Activated CD4-positive, alpha-beta T cell treated with anti-CD3 and anti-CD28 coated beads, Interleukin-2, Interleukin-6, amounts not matched to agents 100 ng/mL and 50 ng/mL, durations not matched to agents 16 hours and 8 hours (primary cell): ENCODE results near the gene STK39.
"Not testable (repeated sequence)": the region's sequence is repeated elsewhere in the genome, so short reads cannot be mapped to it uniquely, and the experiment has no call there.

ENCODE experiments used
- DNase-seq: peaks from one replicate; pipeline ENCODE4 v3.0.0-alpha.2; 2020

The STK39 gene

DNA sequence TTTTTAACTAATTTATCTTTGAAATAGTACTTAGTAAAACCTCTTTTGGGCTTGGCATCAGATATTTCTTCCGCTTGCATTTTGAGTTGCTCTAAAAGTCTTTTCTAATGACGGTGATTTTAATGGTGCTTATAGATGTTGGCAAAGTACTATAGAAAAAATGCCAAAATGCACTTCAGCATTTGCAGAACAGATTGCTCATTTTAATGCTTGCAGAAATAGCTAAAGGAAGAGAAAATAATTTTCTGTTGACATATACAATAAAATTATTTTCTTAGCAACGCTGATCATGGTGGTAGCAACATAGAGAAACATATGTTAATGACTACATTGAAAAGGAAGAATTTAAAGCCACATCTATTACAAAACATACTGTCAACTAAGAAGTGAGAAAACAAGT, 170.7 kb downstream of the STK39 start:
- DNase-seq = no peak

DNA sequence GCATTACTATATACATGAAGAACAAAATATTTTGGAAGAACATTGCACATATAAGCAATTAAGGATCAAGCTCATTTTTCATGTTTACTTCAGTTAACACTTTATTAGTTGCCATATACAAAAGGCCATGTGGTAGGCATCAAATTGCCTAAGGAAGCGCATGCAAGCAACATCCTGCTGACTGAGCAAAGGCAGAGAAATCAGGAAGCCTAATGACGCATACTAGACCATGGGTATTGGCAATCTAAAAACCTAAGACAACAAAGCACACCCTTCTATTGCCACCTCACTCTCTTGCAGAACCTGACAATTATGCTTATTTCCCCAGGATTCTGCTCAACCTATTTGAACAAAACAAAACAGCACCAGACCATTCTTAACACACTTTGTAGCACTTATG, 171.9 kb downstream of the STK39 start:
- DNase-seq = no peak

DNA sequence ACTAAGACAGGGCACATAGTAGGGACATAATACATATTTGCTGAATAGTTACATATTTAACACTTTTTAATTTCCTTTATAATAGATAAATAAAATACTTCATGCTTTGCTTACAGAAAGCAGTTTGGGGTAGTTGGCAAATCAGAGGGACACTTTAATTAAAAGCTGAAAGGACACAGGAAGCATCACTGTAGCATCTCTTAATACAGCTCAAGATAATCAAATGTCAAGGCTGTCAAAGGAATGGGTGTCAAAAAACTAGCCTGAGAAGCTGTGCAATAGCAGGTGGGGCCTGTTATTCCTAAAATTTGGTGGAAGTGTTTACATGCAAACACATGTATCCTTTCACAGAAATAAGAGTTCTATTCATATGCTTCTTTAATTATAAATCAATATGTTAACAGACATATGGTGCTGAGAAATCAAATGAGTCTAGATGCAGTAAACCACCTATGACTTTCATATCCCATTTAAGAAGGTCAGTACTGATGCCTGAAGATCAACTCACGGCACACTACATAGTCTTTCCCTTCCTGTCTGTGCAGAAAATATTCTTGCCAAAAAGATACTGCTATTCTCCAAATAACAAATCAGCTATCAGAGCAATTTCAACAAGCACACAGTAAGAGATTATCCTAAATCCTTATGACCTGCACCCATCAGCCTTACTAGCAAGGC, 174.6 kb downstream of the STK39 start:
- no peak for DNase-seq

DNA sequence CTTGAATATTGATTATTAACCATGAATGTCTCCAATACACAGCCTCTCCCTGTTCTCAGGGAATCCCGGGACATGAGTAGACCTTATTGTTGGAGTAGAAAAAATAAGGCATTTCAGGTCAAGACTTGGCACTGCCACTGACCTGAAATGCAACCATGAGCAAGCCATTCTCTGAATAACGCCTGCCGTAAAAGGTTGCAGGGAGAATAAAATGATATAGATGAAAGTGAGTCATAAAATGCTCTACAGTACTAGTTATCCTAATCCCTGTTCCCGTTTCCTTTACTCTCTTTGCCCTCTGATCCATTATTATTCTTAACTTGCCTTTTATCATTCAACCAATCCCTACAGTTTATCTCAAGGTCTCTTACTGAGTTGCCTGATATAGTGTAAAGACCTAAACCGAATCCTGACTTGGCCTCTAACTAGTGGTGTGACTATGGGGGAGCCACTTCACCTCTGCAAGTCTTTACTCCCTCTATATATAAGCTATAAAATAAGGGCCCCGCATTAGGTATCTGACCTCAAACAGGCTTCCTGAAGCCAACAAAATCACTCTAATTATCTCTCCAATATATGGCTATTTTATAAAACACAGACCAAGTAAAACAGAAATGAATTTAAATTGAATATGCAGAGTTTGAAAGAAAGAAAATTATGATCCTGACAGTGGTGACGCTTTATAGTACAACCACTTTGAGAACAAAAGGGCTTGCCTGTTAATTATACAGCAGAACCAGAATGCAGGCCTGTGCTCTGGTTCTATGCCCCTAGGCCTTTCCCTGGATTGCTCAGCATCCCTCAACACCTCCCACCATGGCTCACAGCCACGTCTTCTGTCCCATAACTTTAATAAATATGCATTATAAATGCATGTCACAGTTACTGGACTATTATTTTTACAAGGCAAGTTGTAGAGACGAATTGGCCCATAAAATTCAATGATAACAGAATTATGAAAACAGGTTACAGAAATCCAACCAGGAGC, 183.1 kb downstream of the STK39 start:
- no peak for DNase-seq

DNA sequence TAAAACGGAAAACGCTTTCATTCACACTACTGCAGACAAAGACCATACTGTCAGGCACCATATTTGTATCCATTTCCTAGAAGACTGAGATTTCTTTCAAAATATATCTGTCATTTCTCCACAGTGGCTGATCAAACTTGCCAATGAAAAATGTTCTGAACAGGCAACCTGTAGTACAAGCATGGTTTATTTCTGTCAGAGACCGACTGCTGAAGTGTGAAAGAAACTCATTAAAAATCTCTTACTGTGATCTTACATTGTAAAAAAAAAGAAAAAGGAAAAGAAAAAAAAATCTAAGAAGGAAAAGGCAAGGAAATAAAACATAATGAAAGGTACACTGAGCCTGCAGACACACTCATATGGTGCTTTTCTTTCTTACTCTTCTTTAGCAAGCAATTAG, 184.5 kb downstream of the STK39 start:
- no peak for DNase-seq

DNA sequence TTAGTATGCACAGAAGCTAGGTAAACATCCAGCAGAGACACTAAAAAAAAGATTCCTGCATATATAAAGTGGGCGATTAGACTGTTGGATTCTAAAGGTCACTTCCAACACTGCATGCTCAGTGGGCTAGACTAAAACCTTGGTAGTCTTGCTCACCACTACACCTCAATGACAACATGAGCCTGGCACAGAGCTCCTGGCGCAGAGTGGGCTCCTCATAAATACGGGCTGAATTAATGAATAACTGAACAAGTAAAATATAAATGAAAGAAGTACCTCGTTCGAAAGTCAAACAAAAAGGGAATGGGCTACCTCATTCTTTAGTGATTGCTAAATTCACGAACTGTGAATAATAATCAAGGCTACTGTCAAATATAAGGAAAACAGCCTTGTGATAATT, 185.3 kb downstream of the STK39 start:
- DNase-seq = no peak

DNA sequence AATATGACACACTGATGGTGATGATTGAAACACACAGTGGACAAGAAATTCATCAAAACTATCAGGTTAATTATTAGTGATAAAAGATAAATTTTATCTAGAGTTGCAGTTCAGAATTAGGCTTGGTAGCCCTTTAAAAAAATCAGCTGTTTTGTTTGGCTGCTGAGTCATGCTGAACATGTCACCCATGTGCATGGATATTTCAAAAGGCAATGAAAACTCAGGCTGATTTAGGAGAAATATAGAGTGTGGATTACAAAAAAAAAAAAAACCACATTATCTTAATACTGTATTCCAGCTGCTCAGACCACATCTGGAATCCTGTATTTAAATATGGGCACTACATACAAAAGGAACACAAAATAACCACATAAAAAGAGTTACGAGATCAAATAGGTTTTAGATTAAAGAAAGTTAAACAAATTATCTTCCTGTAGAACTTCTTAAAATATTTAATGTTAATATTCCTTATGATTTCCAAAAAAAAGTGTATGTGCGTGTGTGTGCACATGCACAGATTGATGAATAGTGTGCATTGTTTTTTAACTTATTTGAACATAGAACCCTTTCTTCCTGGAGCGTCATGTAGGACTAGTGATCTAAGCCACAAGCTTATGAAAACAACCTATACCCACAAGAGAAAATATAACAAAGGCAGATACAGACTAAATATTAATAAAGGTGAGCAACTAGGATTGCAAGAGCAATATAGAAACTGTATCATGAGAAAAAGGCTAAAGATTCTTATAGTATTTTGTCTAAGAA, 186.2 kb downstream of the STK39 start:
- no peak for DNase-seq

DNA sequence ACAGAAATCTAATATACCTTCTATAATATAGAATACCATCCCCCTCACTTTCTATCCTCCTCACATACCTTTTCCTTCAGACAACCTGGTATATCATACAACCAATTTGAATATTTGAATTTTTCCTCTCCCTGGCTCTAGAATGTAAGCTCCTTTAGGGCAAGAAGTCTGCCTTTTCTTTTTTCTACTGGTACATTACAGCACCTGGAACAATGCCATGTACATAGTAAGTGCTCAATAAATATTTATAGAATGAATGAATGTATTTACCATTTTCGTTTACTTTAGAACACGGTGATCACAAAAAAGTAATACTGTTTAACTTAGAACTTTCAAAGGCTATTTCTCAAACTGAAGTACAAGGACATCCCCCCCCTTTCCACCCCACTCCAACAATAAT, 187.6 kb downstream of the STK39 start:
- no peak for DNase-seq

DNA sequence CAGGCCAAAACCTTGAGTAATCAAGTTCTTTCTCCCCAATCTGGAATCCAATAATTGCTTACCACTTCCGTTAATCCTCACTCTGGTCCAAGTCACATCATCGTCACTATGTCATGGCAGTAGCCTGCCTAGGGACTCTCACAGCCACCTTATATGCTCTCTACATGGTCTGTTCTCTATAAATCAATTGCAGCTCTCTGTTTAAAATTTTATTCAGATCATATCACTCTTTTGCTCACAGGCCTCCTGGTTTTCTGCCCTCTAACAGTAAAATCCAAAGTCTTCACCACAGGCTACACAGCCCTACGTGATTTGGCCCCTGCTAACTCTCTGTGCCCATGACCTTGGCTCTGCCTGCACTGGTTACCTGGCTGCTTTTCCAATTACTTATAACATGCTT, 188.7 kb downstream of the STK39 start:
- DNase-seq = no peak

DNA sequence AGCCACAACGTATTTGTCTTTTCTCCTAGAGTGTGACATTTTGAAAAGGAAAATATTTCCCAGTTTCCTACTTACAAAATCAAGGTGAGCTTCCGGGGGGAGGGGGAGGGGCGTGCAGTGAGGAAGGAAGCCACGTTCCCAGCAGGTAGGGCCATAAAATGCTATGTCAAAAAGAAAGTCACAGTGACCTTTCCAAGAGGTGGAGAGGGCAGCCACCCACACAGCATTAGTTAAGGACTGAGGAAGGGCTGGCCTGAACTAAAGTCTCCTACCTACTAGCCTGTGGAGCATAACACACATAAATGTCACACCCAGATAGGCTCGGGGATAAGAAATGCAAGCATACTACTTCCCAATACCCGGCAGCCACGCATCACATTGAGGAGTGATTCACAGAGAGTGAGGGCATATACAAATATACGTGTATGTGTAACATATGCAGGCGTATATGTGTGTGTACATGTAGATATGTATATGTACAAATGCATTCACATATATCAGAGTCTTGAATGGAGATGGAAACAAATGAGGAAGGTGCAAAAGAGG, 191.1 kb downstream of the STK39 start:
- no peak for DNase-seq

DNA sequence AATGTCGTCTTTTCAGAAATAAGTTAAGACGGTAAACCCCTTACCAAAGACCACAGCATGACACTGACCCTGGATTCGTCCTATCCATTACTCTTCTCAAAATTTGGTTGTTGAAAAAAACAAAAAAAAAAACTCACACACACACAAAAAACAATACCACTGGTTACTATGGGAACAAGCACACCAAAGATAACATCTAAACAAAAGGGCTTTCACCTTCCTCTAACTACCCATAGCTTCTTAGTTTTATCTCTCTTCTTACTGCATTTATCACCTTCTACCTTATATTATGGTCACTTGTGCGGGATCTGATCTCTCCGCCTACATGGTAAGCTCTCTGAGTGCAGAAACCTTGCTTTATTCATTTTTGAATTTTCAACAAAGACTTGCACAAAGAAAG, 192.7 kb downstream of the STK39 start:
- DNase-seq = no peak

DNA sequence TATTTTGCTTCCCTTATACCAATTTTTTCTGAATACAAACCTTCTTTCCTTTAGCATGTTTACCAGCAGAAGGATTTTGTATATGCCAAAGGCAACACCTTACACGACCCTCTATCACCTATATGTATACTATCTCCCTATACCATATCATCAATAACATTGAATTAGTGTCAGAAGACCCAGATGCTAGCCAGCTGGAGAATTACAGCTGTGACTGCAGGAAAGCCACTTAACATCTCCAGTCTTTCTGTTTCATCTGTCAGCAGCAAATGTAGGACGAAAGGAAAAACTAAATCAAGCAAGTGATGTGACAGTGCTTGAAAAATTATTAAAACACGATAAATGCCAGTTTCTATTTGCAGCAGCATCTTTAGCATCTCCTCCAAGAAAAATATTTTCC, 193.7 kb downstream of the STK39 start:
- no peak for DNase-seq

DNA sequence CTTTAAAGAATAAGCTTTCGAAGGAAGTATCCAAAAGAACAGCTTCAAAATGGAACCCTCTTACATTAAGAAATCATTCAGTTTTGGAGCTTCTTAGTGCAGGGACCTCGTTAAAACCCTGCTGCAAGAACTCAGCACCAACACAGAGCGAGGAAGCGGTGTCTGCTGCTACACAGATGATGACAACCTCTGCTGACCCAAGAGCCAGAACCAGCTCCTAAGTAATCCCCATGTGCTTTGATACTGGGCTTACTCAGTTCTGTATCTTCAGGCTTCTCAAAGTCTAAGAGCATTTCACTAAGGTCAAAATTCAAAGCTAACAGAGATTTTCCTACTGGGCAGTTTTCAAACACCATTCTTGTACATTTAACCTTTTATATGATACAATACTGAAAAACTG, 194.6 kb downstream of the STK39 start:
- DNase-seq = no peak

DNA sequence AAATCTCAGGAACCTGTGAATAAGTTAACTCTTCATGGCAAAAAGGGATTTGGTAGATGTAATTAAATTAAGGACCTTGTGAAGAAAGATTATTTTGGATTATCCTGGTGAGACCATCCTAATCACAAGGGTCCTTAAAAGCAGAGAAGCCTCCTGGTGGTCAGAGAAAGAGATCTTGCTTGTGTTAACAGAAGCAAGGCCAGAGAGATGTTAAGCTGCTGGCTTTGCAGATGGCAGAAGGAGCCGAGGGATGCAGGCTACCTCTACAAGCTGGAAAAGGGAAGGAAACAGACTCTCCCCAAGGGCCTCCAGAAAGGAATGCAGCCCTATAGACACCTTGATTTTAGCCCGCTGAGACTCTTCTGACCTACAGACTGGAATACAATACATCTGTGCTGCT, 197.0 kb downstream of the STK39 start:
- no peak for DNase-seq

DNA sequence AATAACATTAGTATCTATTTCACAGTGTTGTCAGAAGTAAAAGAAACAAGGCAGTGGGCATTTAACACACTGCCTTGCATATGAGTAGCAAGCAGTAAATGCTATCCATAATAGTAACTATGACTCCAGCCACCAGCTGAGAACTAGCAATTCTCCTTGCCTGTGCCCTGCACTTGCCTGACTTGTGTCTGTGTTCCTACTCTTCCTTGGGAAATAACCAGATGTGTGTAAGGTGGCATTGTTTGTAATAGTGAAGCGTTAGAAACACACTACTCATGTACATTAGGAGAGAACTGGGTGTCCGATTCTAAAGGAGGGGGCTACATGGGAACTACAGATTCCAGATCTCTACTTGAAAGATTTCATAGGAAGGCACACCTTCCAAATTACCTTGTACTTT, 197.8 kb downstream of the STK39 start:
- no peak for DNase-seq

DNA sequence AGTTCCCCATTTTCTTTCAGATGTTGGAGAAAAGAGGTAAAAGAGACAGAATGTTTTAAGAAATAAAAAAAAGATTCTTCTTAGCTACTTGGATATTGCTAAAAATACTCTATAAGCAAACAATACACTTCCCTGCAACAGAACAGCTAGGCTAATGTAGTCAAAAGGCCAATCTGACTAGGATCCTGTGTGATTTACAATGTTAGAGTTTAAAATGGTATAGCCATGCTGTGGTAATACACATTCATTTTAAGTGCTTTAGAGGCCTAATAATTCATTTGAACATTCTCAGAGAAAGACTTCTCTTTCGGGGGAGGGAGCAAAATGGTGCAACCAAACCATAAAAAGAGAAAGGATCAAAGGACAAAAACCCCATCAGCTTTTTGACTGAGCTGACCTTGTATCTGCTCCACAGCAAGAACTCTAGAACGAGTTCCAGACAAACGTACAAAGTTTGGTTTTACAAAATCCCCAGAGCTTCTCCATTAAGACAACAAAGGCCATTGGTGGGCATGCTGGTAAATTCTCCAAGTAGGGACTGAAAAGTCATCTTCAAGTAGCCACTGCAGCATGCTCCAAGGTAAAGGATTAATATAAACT, 200.2 kb downstream of the STK39 start:
- no peak for DNase-seq

DNA sequence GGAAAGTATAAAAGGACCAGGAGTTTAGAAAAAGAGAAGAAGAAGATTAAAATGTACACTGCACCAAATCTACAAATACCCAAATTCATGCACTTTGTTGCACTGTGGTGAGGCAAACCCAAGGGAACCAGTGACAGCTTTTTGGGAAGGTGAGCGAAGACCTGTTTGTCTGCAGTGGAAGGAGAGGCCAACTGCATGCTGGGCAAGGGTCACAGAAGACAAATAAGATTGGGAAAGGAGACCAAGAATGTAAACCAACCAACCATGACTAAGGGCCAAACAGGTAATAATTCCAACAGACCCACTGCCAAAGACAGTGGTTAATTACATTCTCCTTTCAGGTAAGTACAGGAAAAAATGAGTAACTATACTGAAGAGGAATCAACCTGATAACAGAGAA, 202.8 kb downstream of the STK39 start:
- DNase-seq = no peak

DNA sequence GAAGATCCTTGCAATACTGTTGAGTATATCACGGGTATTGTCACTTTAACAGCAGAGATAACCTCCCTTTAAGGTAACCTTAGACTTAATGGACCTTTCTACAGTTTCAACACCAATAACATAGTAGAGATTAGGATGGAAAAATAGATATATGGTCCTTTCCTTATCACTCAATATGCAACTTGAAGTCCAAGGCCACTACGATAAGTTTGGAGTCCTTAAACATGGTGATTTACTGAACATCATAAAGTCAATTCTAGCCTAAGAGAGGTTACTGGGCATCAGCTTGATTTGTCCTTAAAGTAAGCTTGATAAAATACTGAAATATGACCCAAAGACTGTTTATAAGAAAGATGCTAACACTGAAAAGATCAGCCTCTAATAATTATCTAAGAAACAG, 203.2 kb downstream of the STK39 start:
- no peak for DNase-seq

DNA sequence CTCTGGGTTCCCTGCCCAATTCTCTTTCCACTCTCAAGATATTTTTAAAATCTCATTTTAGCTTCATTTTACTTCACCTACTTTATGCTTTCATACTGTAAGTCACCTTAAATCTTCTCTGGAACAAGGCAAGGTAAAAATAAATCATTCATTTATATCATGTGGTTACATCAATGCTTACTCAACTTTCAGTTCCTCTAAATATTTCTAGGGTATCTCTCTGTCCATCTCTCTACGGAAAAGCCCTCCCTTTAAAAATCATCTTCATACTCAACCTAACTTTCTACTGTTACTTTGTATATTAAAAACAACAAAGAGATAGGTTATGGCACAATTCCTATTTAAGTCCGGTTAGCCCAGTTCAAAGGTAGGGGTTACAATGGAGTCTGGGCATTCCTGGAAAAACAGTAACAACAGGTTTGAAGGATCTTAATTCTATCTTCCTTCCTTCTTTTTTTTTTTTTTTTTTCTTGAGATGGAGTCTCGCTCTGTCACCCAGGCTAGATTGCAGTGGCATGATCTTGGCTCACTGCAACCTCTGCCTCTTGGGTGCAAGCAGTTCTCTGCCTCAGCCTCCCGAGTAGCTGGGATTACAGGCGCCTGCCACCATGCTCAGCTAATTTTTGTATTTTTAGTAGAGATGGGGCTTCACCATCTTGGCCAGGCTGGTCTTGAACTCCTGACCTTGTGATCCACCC, 205.1 kb downstream of the STK39 start:
- DNase-seq = not testable (repeated sequence)

DNA sequence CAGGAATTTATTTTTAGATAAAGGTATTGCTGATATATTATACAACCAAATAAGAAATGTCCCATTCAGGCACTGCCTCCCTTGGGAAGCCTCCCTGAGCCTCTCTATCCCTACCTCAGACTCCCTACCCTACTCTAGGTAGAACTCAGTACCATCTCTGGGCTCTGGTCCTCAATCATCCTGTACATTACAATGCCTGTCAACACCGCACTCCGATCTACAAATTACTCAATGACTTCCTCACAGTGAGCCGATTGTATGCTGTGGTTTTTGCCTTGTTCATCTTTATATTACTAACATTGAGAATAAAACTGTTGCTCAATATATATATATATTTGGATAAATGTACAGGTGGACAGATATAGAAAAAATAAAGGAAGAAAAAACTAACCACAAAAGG, 207.5 kb downstream of the STK39 start:
- DNase-seq = peak; percentile 64

DNA sequence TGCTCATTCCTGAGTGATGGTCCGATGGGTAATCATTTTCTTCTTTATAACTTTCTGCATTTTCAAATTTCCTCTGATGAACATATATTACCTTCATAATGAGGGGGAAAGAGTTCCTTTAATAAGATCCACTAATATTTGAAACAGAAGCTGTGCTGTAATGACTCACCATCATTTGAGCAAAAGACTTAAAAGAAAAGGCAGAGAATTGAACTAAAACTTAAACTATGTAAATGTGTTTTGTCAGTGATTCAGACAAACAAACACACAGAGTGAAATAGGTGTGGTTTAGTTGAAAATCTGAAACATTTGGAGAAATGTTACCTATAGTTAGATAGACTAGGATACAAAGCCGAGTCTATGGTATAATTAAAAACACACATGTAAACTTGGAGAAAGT, 209.6 kb downstream of the STK39 start:
- peak; percentile 17 for DNase-seq

DNA sequence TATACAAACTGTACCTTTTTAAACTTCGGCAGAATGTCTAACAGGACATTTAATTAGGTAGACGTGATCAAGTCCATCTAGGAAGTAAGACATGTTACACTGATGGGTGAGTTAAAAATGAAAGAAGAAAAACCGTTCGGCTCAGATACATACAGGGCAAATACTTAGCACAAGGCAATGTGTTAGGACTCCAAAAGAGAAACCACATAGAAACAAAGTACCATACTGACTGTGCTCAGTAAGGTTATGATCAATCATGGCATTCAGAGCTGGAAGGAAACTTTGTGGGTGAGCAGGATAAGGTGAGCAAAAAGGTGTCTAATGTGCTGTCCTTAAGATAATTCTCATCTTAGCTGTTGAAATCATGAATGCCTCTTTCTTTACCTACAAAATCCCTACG, 211.9 kb downstream of the STK39 start:
- peak; percentile 75 for DNase-seq
